ENCODE results near the gene RIPOR3.
A peak's percentile ranks its signal among the peaks of the same experiment; 100 is the strongest.

RIPOR3 gene

DNA sequence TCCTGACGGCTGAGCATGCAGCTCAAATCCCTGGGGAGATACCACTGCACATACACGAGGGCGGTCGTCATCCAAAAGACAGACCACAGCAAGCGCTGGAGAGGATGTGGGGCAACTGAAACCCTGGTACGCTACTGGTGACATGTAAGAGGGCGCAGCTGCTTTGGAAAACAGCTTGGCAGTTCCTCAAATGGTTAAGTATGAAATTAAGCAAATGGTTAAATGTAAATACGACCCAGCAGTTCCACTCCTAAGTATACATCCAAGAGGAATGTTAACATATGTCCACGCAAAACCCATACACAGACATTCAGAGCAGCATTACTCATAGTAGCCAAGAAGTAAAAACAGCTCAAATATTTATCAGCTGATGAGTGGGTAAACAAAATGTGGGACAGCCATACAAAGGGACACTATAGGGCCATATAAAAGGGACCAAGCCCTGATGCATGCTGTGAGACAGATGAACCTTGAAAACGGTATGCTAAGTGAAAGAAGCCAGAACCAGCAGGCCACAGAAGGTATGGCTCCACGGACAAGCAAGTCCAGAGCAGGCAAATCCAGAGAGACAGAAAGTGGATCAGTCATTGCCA, 38.5 kb downstream of the RIPOR3 start:
- TF ChIP-seq, protein P1, sequence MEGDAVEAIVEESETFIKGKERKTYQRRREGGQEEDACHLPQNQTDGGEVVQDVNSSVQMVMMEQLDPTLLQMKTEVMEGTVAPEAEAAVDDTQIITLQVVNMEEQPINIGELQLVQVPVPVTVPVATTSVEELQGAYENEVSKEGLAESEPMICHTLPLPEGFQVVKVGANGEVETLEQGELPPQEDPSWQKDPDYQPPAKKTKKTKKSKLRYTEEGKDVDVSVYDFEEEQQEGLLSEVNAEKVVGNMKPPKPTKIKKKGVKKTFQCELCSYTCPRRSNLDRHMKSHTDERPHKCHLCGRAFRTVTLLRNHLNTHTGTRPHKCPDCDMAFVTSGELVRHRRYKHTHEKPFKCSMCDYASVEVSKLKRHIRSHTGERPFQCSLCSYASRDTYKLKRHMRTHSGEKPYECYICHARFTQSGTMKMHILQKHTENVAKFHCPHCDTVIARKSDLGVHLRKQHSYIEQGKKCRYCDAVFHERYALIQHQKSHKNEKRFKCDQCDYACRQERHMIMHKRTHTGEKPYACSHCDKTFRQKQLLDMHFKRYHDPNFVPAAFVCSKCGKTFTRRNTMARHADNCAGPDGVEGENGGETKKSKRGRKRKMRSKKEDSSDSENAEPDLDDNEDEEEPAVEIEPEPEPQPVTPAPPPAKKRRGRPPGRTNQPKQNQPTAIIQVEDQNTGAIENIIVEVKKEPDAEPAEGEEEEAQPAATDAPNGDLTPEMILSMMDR (IDR thresholded peaks at IDR 0.05; ENCODE audit: poor library complexity, severe bottlenecking): no peak
- ATAC-seq (ENCODE audit: low read depth) (peak; percentile 41; the same call in 2 of the 3 replicates), DNase-seq (ENCODE audit: low spot score) (no peak)
- Histone ChIP-seq H3K27me3 (ENCODE audit: insufficient read depth, poor library complexity, severe bottlenecking) (no peaks in the 10 kb centered on the region), H3K4me3 (ENCODE audit: severe bottlenecking) (no peak overlapping the region), H3K4me1 (ENCODE audit: insufficient read depth, poor library complexity, severe bottlenecking) (no peaks in the 10 kb centered on the region), H3K27ac (ENCODE audit: poor library complexity, severe bottlenecking) (no peak overlapping the region), H3K9me3 (ENCODE audit: severe bottlenecking) (no peaks in the 10 kb centered on the region), H3K36me3 (ENCODE audit: low read depth) (no peaks in the 10 kb centered on the region)

DNA sequence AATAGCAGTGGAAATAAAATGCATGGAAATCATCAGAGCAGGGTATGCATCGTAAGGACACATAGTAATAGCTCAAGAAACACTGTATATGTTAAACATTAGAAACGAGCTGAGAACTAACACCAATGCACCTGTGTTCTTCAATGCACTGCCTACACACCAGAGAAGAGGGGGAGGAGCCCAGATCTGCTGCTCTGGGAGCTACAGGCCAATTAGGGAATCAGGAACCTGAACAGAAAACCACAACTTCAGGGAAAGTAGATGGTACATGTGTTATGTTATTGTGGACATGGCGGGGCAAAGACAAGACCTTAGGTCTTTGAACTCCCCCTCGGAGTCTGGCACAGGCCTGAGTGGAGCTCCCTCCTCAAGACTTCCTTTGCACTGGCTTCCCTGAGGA, 39.7 kb downstream of the RIPOR3 start:
- H3K9me3 ChIP-seq (ENCODE audit: severe bottlenecking): no peaks in the 10 kb centered on the region
- TF ChIP-seq, protein P1 (IDR thresholded peaks at IDR 0.05; ENCODE audit: poor library complexity, severe bottlenecking): no peak
- H3K4me3 ChIP-seq (ENCODE audit: severe bottlenecking): no peak overlapping the region
- H3K27ac ChIP-seq (ENCODE audit: poor library complexity, severe bottlenecking): no peak overlapping the region
- H3K4me1 ChIP-seq (ENCODE audit: insufficient read depth, poor library complexity, severe bottlenecking): peaks cover 5% of the 10 kb centered on the region
- H3K36me3 ChIP-seq (ENCODE audit: low read depth): no peaks in the 10 kb centered on the region
- DNase-seq (ENCODE audit: low spot score) (no peak), ATAC-seq (ENCODE audit: low read depth) (no peak; the same call in 2 of the 3 replicates)
- H3K27me3 ChIP-seq (ENCODE audit: insufficient read depth, poor library complexity, severe bottlenecking): no peaks in the 10 kb centered on the region

- Histone ChIP-seq H3K9me3 (ENCODE audit: severe bottlenecking) (no peaks in the 10 kb centered on the region), H3K4me1 (ENCODE audit: insufficient read depth, poor library complexity, severe bottlenecking) (peaks cover 22% of the 10 kb centered on the region), H3K27me3 (ENCODE audit: insufficient read depth, poor library complexity, severe bottlenecking) (no peaks in the 10 kb centered on the region), H3K4me3 (ENCODE audit: severe bottlenecking) (no peak overlapping the region), H3K27ac (ENCODE audit: poor library complexity, severe bottlenecking) (no peak overlapping the region), H3K36me3 (ENCODE audit: low read depth) (no peaks in the 10 kb centered on the region)
- no peak for ATAC-seq (ENCODE audit: low read depth)
- TF ChIP-seq, protein P1 (IDR thresholded peaks at IDR 0.05; ENCODE audit: poor library complexity, severe bottlenecking): no peak
- no peak for DNase-seq (ENCODE audit: low spot score)
Measured at GRCh38 chr20:50649590-50649989, 41.8 kb downstream of the RIPOR3 start.

- no peaks in the 10 kb centered on the region for H3K9me3 ChIP-seq (ENCODE audit: severe bottlenecking)
- peaks cover 22% of the 10 kb centered on the region for H3K4me1 ChIP-seq (ENCODE audit: insufficient read depth, poor library complexity, severe bottlenecking)
- no peak overlapping the region for H3K4me3 ChIP-seq (ENCODE audit: severe bottlenecking)
- no peak overlapping the region for H3K27ac ChIP-seq (ENCODE audit: poor library complexity, severe bottlenecking)
- DNase-seq (ENCODE audit: low spot score) (no peak), ATAC-seq (ENCODE audit: low read depth) (no peak)
- H3K27me3 ChIP-seq (ENCODE audit: insufficient read depth, poor library complexity, severe bottlenecking): no peaks in the 10 kb centered on the region
- TF ChIP-seq, protein P1 (IDR thresholded peaks at IDR 0.05; ENCODE audit: poor library complexity, severe bottlenecking): no peak
- H3K36me3 ChIP-seq (ENCODE audit: low read depth): no peaks in the 10 kb centered on the region
Measured at GRCh38 chr20:50648651-50649050, 42.7 kb downstream of the RIPOR3 start.

- DNase-seq (ENCODE audit: low spot score): no peak
- Histone ChIP-seq H3K9me3 (ENCODE audit: severe bottlenecking) (no peaks in the 10 kb centered on the region), H3K4me3 (ENCODE audit: severe bottlenecking) (no peak overlapping the region), H3K4me1 (ENCODE audit: insufficient read depth, poor library complexity, severe bottlenecking) (peaks cover 29% of the 10 kb centered on the region), H3K27ac (ENCODE audit: poor library complexity, severe bottlenecking) (peak overlapping the region; percentile 86), H3K27me3 (ENCODE audit: insufficient read depth, poor library complexity, severe bottlenecking) (no peaks in the 10 kb centered on the region), H3K36me3 (ENCODE audit: low read depth) (no peaks in the 10 kb centered on the region)
- peak; percentile 17; the same call in 2 of the 3 replicates for ATAC-seq (ENCODE audit: low read depth)
- TF ChIP-seq, protein P1 (IDR thresholded peaks at IDR 0.05; ENCODE audit: poor library complexity, severe bottlenecking): peak; percentile 54
Measured at GRCh38 chr20:50646483-50646996, 44.8 kb downstream of the RIPOR3 start.
